ENCODE results near the gene TUFT1.

Gene TUFT1

DNA sequence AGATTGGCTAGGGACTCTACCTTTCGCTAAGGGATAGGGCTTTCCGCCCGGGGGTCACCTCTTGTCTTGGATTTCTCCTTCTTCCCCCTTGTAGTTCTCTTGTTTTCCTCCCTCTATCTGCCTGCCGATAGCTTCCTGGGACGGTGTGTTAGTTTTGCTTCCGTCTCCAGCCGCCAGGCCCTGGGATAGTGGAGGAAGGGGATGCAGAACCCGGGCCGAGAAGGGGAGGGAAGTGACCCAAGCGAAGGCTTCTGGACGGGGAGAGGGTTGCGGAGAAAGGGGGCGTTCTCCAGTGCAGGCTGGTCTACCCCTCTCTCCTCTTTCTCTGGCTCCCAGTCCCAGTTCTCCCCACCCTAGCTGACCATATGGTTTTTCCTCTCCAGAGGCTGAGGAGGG lies 871 bp downstream of the TUFT1 start:
- H3K9me3 Mint-ChIP-seq, result no peaks in the 10 kb centered on the region
- TF ChIP-seq, protein P1, sequence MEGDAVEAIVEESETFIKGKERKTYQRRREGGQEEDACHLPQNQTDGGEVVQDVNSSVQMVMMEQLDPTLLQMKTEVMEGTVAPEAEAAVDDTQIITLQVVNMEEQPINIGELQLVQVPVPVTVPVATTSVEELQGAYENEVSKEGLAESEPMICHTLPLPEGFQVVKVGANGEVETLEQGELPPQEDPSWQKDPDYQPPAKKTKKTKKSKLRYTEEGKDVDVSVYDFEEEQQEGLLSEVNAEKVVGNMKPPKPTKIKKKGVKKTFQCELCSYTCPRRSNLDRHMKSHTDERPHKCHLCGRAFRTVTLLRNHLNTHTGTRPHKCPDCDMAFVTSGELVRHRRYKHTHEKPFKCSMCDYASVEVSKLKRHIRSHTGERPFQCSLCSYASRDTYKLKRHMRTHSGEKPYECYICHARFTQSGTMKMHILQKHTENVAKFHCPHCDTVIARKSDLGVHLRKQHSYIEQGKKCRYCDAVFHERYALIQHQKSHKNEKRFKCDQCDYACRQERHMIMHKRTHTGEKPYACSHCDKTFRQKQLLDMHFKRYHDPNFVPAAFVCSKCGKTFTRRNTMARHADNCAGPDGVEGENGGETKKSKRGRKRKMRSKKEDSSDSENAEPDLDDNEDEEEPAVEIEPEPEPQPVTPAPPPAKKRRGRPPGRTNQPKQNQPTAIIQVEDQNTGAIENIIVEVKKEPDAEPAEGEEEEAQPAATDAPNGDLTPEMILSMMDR (IDR thresholded peaks at IDR 0.05), result no peak
- H3K36me3 Mint-ChIP-seq (ENCODE audit: low read depth), result no peaks in the 10 kb centered on the region
- peak; percentile 44 for DNase-seq
- H3K27me3 Mint-ChIP-seq (ENCODE audit: low read depth, poor library complexity), result peaks cover 5% of the 10 kb centered on the region
- peaks cover 26% of the 10 kb centered on the region for H3K4me1 Mint-ChIP-seq
- no peak overlapping the region for H3K27ac Mint-ChIP-seq
- peak overlapping the region; percentile 94 for H3K4me3 Mint-ChIP-seq

DNA sequence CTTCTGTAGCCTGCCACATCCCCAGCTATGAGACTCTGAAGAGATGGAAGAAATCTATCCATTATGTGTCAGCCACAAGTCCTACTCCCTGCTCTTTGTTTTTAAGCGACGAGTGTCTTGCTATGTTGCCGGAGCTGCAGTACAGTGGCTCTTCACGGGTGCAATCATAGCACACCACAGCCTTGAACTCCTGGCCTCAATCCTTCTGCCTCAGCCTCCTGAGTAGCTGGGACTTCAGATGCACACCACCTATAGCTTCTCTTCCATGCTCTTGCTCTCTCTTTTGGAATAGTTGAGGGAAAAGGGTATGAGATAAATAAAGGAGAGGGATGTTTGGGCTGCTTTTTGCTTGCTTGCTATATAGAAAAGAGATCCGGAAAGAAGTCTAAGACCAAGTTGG lies 1.6 kb downstream of the TUFT1 start:
- H3K27me3 Mint-ChIP-seq (ENCODE audit: low read depth, poor library complexity), result peaks cover 6% of the 10 kb centered on the region
- TF ChIP-seq, protein P1 (IDR thresholded peaks at IDR 0.05), result no peak
- no peaks in the 10 kb centered on the region for H3K9me3 Mint-ChIP-seq
- H3K4me1 Mint-ChIP-seq, result peaks cover 29% of the 10 kb centered on the region
- no peak overlapping the region for H3K27ac Mint-ChIP-seq
- H3K4me3 Mint-ChIP-seq, result peak overlapping the region; percentile 94
- DNase-seq, result no peak
- no peaks in the 10 kb centered on the region for H3K36me3 Mint-ChIP-seq (ENCODE audit: low read depth)

DNA sequence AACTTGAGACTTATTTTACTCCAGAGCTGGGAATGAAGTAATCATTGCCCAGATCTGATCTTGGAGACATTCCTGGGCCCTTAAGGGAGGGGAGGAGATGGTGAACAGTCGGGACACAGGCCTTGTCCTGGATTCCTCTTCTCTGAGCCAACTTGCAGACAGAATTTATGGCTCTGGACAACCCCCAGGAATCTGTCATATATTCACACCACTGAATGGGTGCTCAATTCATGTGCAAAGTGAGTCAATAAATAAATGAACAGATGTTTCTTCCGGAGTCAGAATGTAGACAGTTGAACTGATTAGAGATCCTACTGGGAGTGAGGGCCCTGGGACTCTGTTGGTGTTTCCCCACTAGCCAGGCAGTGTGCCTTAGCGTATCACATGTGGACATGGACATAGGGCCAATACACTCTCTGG lies 2.6 kb downstream of the TUFT1 start:
- Mint-ChIP-seq H3K27ac (no peak overlapping the region), H3K4me1 (peaks cover 37% of the 10 kb centered on the region), H3K4me3 (peak overlapping the region; percentile 61), H3K9me3 (no peaks in the 10 kb centered on the region), H3K27me3 (ENCODE audit: low read depth, poor library complexity) (peaks cover 6% of the 10 kb centered on the region), H3K36me3 (ENCODE audit: low read depth) (no peaks in the 10 kb centered on the region)
- TF ChIP-seq, protein P1 (IDR thresholded peaks at IDR 0.05), result no peak
- DNase-seq, result no peak

DNA sequence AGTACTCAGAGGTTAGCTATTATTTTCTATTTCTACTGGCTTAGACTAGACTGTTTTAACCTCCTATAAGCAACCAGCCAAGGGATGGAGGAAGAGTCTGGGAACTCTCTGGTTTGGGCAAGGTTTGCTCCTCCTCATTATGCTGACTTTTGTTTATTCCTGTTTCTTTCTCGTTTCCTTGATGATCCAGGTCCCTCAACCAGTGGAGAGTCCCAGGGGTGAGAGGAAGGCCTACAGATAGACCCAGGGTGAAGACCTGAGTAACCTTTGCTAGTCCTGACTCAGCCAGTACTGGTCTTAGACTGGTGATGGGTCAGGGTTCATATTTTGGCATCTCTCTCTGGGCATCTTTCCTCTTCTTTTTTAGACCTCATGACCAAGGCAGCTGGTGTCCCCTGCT lies 5.4 kb downstream of the TUFT1 start:
- Mint-ChIP-seq H3K27me3 (ENCODE audit: low read depth, poor library complexity) (peaks cover 6% of the 10 kb centered on the region), H3K27ac (no peak overlapping the region), H3K4me1 (peaks cover 45% of the 10 kb centered on the region), H3K4me3 (no peak overlapping the region), H3K9me3 (no peaks in the 10 kb centered on the region), H3K36me3 (ENCODE audit: low read depth) (no peaks in the 10 kb centered on the region)
- no peak for DNase-seq
- TF ChIP-seq, protein P1 (IDR thresholded peaks at IDR 0.05), result no peak

DNA sequence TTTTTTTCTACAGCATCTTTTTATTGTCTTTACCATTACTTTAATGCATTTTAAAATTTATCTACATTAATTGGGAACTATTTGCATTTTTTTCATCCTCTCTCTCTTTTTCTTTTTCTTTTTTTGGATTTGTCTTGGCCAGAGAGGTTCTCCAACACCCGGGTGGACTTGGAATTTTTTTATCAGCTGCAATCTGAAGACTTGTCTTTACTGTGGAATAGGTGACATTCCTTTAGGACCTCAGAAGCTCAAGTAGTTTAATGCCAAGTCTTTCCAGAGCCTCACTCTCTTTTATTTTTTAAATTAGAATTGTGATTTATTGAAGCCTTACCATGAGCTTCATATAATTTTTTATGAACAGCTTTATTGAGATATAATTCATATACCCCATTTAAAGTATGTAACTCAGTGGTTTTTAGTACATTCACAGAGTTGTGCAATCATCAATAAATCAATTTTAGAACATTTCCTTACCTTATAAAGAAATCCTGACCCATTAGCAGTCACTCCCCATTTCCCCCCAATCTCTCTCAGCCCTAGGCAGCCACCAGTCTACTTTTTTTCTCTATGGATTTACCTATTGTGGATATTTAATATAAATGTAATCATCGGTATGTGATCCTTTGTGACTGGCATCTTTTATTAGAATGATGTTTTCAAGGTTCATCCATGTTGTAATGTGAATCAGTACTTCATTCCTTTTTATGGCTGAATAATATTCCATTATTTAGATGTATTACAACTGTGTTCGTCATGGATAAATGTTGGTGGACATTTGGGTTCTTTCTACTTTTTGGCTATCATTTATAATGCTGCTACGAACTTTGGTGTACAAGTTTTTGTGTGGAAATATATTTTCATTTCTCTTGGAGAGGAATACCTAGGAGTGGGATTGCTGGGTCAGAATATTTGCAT lies 6.2 kb downstream of the TUFT1 start:
- H3K9me3 Mint-ChIP-seq, result no peaks in the 10 kb centered on the region
- no peak overlapping the region for H3K27ac Mint-ChIP-seq
- DNase-seq, result no peak

More for the DNA sequence above, 6.2 kb downstream of the TUFT1 start:
- TF ChIP-seq, protein P1 (IDR thresholded peaks at IDR 0.05), result no peak
- Mint-ChIP-seq H3K27me3 (ENCODE audit: low read depth, poor library complexity) (peaks cover 6% of the 10 kb centered on the region), H3K4me1 (peaks cover 38% of the 10 kb centered on the region), H3K36me3 (ENCODE audit: low read depth) (no peaks in the 10 kb centered on the region), H3K4me3 (no peak overlapping the region)
